ENCODE measurements around the gene VPS26A.

- TF ChIP-seq, protein P1, sequence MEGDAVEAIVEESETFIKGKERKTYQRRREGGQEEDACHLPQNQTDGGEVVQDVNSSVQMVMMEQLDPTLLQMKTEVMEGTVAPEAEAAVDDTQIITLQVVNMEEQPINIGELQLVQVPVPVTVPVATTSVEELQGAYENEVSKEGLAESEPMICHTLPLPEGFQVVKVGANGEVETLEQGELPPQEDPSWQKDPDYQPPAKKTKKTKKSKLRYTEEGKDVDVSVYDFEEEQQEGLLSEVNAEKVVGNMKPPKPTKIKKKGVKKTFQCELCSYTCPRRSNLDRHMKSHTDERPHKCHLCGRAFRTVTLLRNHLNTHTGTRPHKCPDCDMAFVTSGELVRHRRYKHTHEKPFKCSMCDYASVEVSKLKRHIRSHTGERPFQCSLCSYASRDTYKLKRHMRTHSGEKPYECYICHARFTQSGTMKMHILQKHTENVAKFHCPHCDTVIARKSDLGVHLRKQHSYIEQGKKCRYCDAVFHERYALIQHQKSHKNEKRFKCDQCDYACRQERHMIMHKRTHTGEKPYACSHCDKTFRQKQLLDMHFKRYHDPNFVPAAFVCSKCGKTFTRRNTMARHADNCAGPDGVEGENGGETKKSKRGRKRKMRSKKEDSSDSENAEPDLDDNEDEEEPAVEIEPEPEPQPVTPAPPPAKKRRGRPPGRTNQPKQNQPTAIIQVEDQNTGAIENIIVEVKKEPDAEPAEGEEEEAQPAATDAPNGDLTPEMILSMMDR (IDR thresholded peaks at IDR 0.05; ENCODE audit: low read depth, low read length), result no peak
- TF ChIP-seq POLR2A (IDR thresholded peaks at IDR 0.05; ENCODE audit: extremely low read depth, insufficient read length) (no peak), MAX (IDR thresholded peaks at IDR 0.05; ENCODE audit: low read depth, low read length) (no peak)
These were observed 58.0 kb downstream of the VPS26A start for GRCh38 chr10:69182005-69182404.
